D721Med (cell line): ENCODE measurements around the gene ABCA1.

Experiments used
- DNase-seq: peaks from one replicate; pipeline ENCODE4 v3.0.0; 2011; ENCODE audit warnings: low spot score; ENCODE audit not compliant: insufficient read length
- FAIRE-seq: peaks from 2 replicates; lab custom pipeline; 2011; peaks lifted over from hg19 to GRCh38; lab: Jason Lieb, UNC
- CTCF ChIP-seq: IDR thresholded peaks from 2 replicates; pipeline ENCODE4 v1.5.1; 2012; ENCODE audit warnings: mild to moderate bottlenecking, control low read depth; ENCODE audit not compliant: insufficient read depth; ENCODE audit errors: missing control alignments

ABCA1 gene

DNA sequence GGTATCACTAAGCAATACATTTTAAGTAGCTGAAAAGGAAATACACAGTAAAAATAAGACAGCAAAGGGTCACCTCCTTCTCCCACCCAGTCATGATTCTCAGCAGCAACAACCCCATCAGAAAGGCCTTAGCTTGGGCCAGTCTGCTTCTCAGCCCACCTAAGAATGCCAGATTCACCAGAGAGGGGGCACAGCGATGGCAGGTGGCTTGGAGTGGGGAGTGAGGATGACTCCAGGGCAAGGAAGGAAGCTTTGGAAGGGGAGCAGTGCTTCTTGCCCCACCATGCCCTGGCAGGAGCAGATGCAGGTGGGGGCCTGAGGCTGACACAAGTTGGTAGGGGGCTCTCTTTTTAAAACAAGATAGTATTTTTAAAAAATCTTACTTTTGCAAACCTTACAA is 51.4 kb downstream of the ABCA1 start:
- TF ChIP-seq CTCF: no peak
- FAIRE-seq: no peak
- no peak for DNase-seq

DNA sequence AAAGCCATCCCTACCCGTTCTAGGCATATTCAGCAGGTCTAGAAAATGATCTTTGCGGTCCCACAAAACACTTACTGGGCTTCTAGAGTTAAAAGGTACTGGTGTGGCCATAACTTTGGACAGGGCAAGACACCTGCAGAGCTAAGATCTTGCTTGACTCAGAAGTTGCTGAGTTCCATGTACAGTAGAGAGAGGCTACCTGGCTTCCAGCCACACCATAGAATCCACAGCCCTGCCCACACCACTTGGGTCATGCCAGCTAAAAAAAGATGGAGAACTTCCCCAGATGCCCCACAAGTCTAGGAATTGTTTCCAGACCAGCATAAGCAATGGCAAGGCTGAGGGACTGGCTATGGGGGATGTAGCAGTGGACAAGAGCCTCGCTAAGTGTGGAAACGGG is 52.1 kb downstream of the ABCA1 start:
- FAIRE-seq: no peak
- TF ChIP-seq CTCF: no peak

DNA sequence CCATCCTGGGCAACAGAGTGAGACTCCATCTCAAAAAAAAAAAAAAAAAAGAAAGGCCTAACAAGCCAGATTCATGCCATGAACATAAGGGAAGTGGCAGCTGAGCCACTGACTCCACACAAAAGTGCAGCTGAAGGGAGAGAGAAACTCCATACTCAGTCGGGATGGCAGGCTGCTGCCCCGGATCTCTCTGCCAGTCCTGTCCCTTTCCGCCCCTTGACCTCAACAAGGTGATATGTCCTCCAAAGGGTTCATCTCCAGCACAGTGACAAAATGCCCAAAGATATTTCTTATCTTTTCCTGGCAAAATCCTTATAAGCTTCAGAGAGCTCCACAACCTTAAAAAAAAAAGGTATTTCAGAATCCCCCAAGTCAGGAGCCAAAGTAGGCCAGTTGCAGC is 52.6 kb downstream of the ABCA1 start:
- FAIRE-seq (no peak), DNase-seq (no peak)
- no peak for TF ChIP-seq CTCF

More for the DNA sequence above, 52.1 kb downstream of the ABCA1 start:
- DNase-seq: no peak

GRCh38 chr9:104873489-104873850 is 54.5 kb downstream of the ABCA1 start:
- TF ChIP-seq CTCF: no peak
- FAIRE-seq (no peak), DNase-seq (no peak)

- no peak for DNase-seq
- FAIRE-seq: no peak
Measured at GRCh38 chr9:104872656-104873488, 55.1 kb downstream of the ABCA1 start.

DNA sequence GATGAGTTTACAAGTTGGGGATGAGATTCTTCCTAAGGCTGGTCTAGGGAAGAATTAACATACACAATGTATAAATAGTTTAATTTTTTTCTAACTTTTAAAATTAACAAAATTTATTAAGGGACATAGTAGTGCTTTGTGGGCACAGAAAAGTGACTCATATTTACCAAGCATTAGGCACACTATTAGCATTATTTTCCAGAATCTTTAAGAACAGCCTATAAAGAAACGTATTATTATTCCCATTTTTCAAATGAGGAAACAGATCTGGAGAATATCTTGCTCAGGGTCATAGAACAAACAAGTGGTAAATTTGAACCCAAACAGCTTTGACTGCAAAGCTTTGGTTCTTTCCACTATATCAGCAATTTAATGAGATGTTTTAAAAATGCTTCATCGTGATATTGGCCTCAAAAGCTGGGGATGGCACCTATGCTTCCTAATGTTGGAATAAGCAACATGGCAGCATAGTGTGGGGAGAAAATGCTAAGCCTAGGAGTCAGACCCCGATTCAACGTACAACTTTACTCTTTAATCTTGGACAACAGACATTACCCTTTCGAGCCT is 55.9 kb downstream of the ABCA1 start:
- FAIRE-seq (no peak), DNase-seq (no peak)
- TF ChIP-seq CTCF: no peak

More at GRCh38 chr9:104872656-104873488, 55.1 kb downstream of the ABCA1 start:
- no peak for TF ChIP-seq CTCF

GRCh38 chr9:104869811-104870210 is 58.1 kb downstream of the ABCA1 start:
- no peak for TF ChIP-seq CTCF
- DNase-seq: no peak
- FAIRE-seq: no peak
